ENCODE measurements around the gene TTI1.
"Not testable (repeated sequence)": the region's sequence is repeated elsewhere in the genome, so short reads cannot be mapped to it uniquely, and the experiment has no call there.

Gene TTI1

GRCh38 chr20:38009416-38009815 is 23.8 kb downstream of the TTI1 start:
- not testable (repeated sequence) for DNase-seq (ENCODE audit: low read depth in 2 of 2)

DNA sequence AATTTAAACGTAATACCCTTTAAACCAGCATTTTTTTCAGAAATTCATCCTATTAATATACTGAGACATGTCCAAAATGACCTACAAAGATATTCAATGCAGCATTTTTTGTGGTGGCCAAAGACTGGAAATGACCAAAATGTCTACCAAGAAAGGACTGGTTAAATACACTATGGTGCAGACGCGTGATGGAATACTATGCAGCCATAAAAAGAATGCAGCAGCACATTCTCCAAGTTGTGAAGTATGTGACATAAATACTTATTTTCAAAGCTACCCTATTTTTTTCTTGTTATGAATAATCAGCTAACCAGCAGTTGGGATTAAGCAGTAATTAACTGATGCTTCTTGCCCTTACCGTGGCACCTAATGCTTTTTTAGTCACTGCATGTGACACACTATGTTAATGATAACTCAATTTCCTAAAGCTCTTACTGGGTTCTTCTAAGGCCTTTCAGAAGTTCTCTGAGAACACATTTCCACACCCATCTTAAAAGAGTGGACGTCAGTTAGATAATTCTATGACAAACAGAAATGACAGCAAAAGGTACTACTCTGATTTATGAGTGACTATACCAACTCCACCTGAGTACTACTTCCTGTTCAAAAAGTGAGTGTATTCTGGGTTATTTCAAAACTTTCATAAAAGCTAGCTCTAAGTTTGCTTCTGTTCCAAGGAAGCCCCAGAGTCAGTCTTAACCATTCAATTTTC is 24.9 kb downstream of the TTI1 start:
- DNase-seq (ENCODE audit: low read depth in 2 of 2): no peak

GRCh38 chr20:38007526-38007925 is 25.7 kb downstream of the TTI1 start:
- DNase-seq (ENCODE audit: low read depth in 2 of 2): no peak

- no peak for DNase-seq (ENCODE audit: low read depth in 2 of 2)
These were observed 27.4 kb downstream of the TTI1 start for GRCh38 chr20:38005903-38006302.

- DNase-seq (ENCODE audit: low read depth in 2 of 2): no peak
These were observed 28.8 kb downstream of the TTI1 start for GRCh38 chr20:38004416-38004815.

GRCh38 chr20:38002422-38002821 is 30.8 kb downstream of the TTI1 start:
- no peak for DNase-seq (ENCODE audit: low read depth in 2 of 2)

DNA sequence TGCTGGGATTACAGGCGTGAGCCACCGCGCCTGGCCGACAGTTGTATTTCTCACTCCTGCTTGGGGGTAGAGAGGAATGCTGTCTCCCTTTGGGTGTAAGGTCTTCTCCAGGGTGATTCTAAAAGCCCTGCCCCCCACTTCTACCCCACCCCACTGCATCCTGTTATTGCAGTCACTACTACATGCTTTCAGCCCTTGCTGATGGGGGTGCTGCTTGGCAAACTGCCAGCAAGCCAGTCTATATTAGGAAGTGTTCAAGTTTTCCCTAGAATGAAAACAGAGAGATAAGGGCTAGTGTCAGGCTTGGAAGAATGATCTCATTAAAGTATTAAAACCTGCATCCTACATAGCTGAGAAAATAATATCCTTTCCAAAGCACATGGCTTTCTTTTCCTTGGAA is 31.3 kb downstream of the TTI1 start:
- DNase-seq (ENCODE audit: low read depth in 2 of 2): no peak

DNA sequence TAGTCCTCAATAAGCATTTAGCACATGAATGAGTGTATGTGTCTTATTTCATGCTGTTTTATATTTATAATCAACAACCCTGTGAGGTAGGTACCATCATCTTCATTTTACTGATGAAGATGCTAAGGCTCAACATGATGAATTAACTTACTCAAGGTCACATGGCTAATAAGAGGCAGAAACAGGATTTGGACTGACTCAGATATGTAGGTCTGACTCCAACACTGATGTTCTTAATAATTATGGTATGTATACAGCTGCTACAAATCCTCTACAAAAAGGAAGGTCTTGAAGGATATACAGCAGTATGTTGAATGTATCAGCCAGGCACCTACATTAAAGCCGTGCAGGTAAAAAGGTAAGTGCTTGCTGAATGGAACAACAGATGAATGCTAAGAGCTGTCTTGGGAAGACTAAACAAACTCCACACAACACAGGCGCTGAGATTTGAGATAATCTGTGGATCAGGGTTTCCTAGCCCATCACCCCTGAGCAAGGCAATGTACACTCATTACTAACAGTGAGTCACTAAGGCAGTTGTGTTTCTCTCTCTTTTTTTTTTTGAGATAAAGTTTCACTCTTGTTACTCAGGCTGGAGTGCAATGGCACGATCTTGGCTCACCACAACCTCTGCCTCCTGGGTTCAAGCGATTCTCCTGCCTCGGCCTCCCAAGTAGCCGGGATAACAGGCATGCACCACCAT is 31.9 kb downstream of the TTI1 start:
- DNase-seq (ENCODE audit: low read depth in 2 of 2): no peak

DNA sequence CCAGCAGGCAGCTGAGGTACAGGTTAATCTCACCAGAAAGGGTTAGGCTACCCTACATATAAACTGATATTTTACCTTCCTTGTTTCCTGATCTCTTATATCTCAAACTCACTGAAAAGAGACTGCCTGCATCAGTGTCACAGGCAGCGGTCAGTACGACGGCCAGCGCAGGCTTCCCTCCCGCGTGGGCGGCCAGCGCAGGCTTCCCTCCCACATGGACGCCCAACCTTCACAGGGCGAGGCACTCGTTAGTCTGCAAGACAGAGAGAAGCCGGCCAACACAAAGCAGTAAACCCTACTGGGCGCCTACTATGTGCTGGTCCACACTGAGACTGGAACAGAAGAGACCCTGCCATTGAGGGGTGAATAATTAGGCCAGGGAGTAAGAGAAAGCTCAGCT is 33.0 kb downstream of the TTI1 start:
- DNase-seq (ENCODE audit: low read depth in 2 of 2): no peak

- no peak for DNase-seq (ENCODE audit: low read depth in 2 of 2)
These were observed 33.6 kb downstream of the TTI1 start for GRCh38 chr20:37999526-38000263.

GRCh38 chr20:37997516-37997915 is 35.7 kb downstream of the TTI1 start:
- DNase-seq (ENCODE audit: low read depth in 2 of 2): no peak

- no peak for DNase-seq (ENCODE audit: low read depth in 2 of 2)
These were observed 37.2 kb downstream of the TTI1 start for GRCh38 chr20:37995856-37996605.

DNA sequence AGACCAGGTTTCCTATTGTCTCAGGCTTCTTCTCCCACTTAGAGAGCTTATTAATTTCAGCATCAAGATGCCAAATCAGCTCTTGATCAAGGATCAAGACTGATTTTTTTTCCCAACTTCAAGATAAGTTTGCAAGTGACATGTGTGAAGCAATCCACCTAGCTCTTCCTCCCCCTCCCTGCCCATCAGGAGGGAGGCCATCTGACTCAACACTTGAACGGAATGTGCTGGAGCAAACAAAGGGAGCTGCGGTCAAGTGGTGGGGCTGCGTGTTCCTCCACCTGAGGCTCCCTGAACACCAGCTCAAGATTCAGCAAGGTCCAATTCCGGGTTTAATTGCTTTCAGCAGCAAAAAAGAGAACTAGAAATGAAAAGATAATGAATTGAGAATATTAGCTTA is 38.7 kb downstream of the TTI1 start:
- no peak for DNase-seq (ENCODE audit: low read depth in 2 of 2)

- DNase-seq (ENCODE audit: low read depth in 2 of 2): no peak
These were observed 40.4 kb downstream of the TTI1 start for GRCh38 chr20:37992802-37993409.

DNA sequence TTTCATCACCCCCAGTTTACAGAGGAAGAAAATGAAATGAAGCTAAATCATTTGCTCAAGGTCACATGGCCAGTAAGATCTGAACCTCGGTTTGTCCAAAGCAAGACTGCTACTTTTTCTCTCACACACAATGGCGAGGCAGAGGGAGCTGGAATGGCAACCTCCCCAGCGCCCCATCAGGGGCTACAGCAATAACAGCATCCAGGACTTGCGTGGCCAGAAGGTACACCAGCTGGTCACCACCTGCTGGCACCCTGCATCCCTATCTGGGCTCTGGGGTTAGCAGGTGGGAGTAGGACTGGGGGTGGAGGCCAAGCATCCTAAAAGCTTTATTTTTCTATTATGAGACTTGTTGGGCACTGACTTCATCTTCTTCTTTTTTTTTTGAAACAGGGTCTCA is 41.3 kb downstream of the TTI1 start:
- no peak for DNase-seq (ENCODE audit: low read depth in 2 of 2)

GRCh38 chr20:37991157-37991866 is 41.9 kb downstream of the TTI1 start:
- no peak for DNase-seq (ENCODE audit: low read depth in 2 of 2)

GRCh38 chr20:37990571-37991151 is 42.6 kb downstream of the TTI1 start:
- peak; percentile 29 to 36 for DNase-seq (ENCODE audit: low read depth in 2 of 2)

- DNase-seq (ENCODE audit: low read depth in 2 of 2): no peak
These were observed 43.5 kb downstream of the TTI1 start for GRCh38 chr20:37989601-37990295.

GRCh38 chr20:37988306-37988954 is 44.8 kb downstream of the TTI1 start:
- no peak for DNase-seq (ENCODE audit: low read depth in 2 of 2)
